WTC11 (cell line): Measurements from ENCODE around the gene UNC79.

Source experiments
- ATF3 ChIP-seq: sonication (generic); formaldehyde crosslinking; conservative IDR thresholded peaks from 2 replicates; pipeline ENCODE4 v1.8.1; 2022; ENCODE audit warnings: mild to moderate bottlenecking, missing genetic modification reagents
- CTCF ChIP-seq: fragments of 200-600 bp; IDR thresholded peaks from 2 replicates; pipeline ENCODE4 v1.8.0; 2022; ENCODE audit warnings: antibody characterized with exemption
- ESRRA ChIP-seq: sonication (generic); formaldehyde crosslinking; IDR thresholded peaks from 2 replicates; pipeline ENCODE4 v1.8.1; 2022; ENCODE audit warnings: mild to moderate bottlenecking, missing genetic modification reagents, borderline replicate concordance
- HMGXB4 ChIP-seq: sonication (generic); formaldehyde crosslinking; IDR thresholded peaks from 2 replicates; pipeline ENCODE4 v1.8.1; 2023; ENCODE audit warnings: mild to moderate bottlenecking, moderate library complexity, missing genetic modification reagents
- MAX ChIP-seq: sonication (generic); formaldehyde crosslinking; IDR thresholded peaks from 2 replicates; pipeline ENCODE4 v1.8.0; 2022; ENCODE audit warnings: mild to moderate bottlenecking, missing genetic modification reagents
- TP53 ChIP-seq: sonication (generic); formaldehyde crosslinking; IDR thresholded peaks from 2 replicates; pipeline ENCODE4 v1.8.1; 2023; ENCODE audit warnings: mild to moderate bottlenecking, missing genetic modification reagents
- USF1 ChIP-seq: sonication (generic); formaldehyde crosslinking; IDR thresholded peaks from 2 replicates; pipeline ENCODE4 v1.8.0; 2022; ENCODE audit warnings: mild to moderate bottlenecking, missing genetic modification reagents
- ZNF219 ChIP-seq: sonication (generic); formaldehyde crosslinking; IDR thresholded peaks from 2 replicates; pipeline ENCODE4 v1.8.0; 2023; ENCODE audit warnings: missing genetic modification reagents, mild to moderate bottlenecking, borderline replicate concordance
- TF ChIP-seq, protein P1 (sequence below): sonication (generic); formaldehyde crosslinking; IDR thresholded peaks from 2 replicates; pipeline ENCODE4 v1.8.0; 2023; ENCODE audit warnings: mild to moderate bottlenecking, missing genetic modification reagents

GRCh38 chr14:93458234-93458633, 27.5 kb downstream of the UNC79 start:
- TF ChIP-seq ESRRA (CRISPR knock-in tag) (no peak), HMGXB4 (CRISPR knock-in tag) (no peak), MAX (no peak), CTCF (no peak), USF1 (no peak), ATF3 (no peak), TP53 (CRISPR knock-in tag) (no peak), ZNF219 (CRISPR knock-in tag) (no peak)
- TF ChIP-seq, protein P1, sequence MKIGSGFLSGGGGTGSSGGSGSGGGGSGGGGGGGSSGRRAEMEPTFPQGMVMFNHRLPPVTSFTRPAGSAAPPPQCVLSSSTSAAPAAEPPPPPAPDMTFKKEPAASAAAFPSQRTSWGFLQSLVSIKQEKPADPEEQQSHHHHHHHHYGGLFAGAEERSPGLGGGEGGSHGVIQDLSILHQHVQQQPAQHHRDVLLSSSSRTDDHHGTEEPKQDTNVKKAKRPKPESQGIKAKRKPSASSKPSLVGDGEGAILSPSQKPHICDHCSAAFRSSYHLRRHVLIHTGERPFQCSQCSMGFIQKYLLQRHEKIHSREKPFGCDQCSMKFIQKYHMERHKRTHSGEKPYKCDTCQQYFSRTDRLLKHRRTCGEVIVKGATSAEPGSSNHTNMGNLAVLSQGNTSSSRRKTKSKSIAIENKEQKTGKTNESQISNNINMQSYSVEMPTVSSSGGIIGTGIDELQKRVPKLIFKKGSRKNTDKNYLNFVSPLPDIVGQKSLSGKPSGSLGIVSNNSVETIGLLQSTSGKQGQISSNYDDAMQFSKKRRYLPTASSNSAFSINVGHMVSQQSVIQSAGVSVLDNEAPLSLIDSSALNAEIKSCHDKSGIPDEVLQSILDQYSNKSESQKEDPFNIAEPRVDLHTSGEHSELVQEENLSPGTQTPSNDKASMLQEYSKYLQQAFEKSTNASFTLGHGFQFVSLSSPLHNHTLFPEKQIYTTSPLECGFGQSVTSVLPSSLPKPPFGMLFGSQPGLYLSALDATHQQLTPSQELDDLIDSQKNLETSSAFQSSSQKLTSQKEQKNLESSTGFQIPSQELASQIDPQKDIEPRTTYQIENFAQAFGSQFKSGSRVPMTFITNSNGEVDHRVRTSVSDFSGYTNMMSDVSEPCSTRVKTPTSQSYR (CRISPR knock-in tag), result no peak
